Hepatocyte (in vitro differentiated cells): ENCODE results near the gene CD19. TPM values are rescaled to one million over a fixed set of nuclear protein-coding genes. Genes with fewer than 3 reads are reported as not detected.

Experiments
- DNase-seq: peaks from one replicate; pipeline ENCODE4 v3.0.0-alpha.2; 2016; ENCODE audit warnings: low spot score
- H2AFZ ChIP-seq: fragments of 200-600 bp; sonication (generic); 2 replicates; pipeline ENCODE4 v1.6.0; 2016; ENCODE audit warnings: antibody characterized with exemption, mild to moderate bottlenecking
- H3K27ac ChIP-seq: fragments of 200-600 bp; sonication (generic); 2 replicates; pipeline ENCODE4 v1.5.1; 2016; ENCODE audit warnings: mild to moderate bottlenecking
- H3K27me3 ChIP-seq: fragments of 200-600 bp; sonication (generic); 2 replicates; pipeline ENCODE4 v1.6.1; 2016
- H3K36me3 ChIP-seq: fragments of 200-600 bp; sonication (generic); replicated peaks from 2 replicates; pipeline ENCODE4 v1.5.1; 2016; ENCODE audit warnings: low read depth; ENCODE audit not compliant: insufficient read depth
- H3K4me1 ChIP-seq: fragments of 200-600 bp; sonication (generic); 2 replicates; pipeline ENCODE4 v1.5.1; 2016; ENCODE audit warnings: mild to moderate bottlenecking, moderate library complexity; ENCODE audit not compliant: insufficient read depth
- H3K4me2 ChIP-seq: fragments of 200-600 bp; sonication (generic); 2 replicates; pipeline ENCODE4 v1.6.0; 2016
- H3K4me3 ChIP-seq: fragments of 200-600 bp; sonication (generic); 2 replicates; pipeline ENCODE4 v1.5.1; 2016; ENCODE audit warnings: mild to moderate bottlenecking
- H3K79me2 ChIP-seq: fragments of 200-600 bp; sonication (generic); 2 replicates; pipeline ENCODE4 v1.6.0; 2017; ENCODE audit warnings: mild to moderate bottlenecking
- H3K9me2 ChIP-seq: fragments of 200-600 bp; sonication (generic); replicated peaks from 2 replicates; pipeline ENCODE4 v1.6.0; 2017; ENCODE audit warnings: mild to moderate bottlenecking; ENCODE audit not compliant: insufficient read depth
- H3K9me3 ChIP-seq: fragments of 200-600 bp; sonication (generic); 2 replicates; pipeline ENCODE4 v1.5.1; 2016; ENCODE audit warnings: low read depth, mild to moderate bottlenecking
- H4K20me1 ChIP-seq: fragments of 200-600 bp; sonication (generic); 2 replicates; pipeline ENCODE4 v1.6.0; 2016; ENCODE audit warnings: mild to moderate bottlenecking; ENCODE audit not compliant: insufficient read depth, poor library complexity, severe bottlenecking
- EZH2 ChIP-seq: fragments of 200-600 bp; sonication (generic); IDR thresholded peaks from 2 replicates; pipeline ENCODE4 v1.6.1; 2016; ENCODE audit warnings: antibody characterized with exemption, mild to moderate bottlenecking, borderline replicate concordance
- EZH2phosphoT487 ChIP-seq: fragments of 200-600 bp; sonication (generic); IDR thresholded peaks from one replicate; pipeline ENCODE4 v1.6.1; 2018; ENCODE audit warnings: antibody characterized with exemption, mild to moderate bottlenecking, low read depth, moderate library complexity; ENCODE audit not compliant: unreplicated experiment, severe bottlenecking
- WGBS: methylation state at CpG from one replicate; pipeline ENCODE4 v1.1.6; 2016; ENCODE audit warnings: low lambda C conversion rate; ENCODE audit errors: missing lambda C conversion rate; 5-methylcytosine and 5-hydroxymethylcytosine counted together
- polyA plus RNA-seq: library from polyadenylated mRNA; unstranded; fragments of >200 nt; fragmentation: Nextera tagmentation; extraction: Ambion mirVana; gene quantifications from 2 replicates; pipeline ENCODE4 v1.2.1, GENCODE V29; 2016
- total RNA-seq: library from RNA; depleted of rRNA; stranded (reverse); fragments of >200 nt; gene quantifications from 2 replicates; pipeline ENCODE4 v1.2.3, GENCODE V29; 2014
- TF ChIP-seq, protein P1 (sequence below): fragments of 200-600 bp; sonication (generic); IDR thresholded peaks from 2 replicates; pipeline ENCODE4 v1.5.1; 2016; ENCODE audit warnings: antibody characterized with exemption, mild to moderate bottlenecking; ENCODE audit not compliant: poor library complexity

CD19 gene
- total and polyA plus RNA-seq, 2 experiments from 2014 or later: not detected

DNA sequence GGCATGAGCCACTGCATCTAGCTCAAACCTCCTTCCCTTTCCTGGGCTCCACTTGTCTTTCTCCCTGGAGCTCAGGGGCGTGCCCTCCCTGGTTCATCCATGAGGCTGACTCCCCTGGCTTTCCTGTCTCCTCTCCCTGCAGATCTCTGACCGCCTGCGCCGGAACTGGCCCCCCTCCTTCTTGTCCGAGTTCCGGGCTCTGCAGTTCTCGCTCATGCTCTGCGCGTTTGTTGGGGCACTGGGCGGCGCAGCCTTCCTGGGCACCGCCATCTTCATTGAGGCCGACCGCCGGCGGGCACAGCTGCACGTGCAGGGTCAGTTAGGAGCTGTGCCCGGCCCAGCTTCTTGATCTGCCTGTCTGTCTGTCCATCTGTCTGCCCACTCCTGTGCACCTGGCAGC lies 51.9 kb downstream of the CD19 start:
- 96% methylated on average over 18 of the region's 18 CpGs for WGBS

DNA sequence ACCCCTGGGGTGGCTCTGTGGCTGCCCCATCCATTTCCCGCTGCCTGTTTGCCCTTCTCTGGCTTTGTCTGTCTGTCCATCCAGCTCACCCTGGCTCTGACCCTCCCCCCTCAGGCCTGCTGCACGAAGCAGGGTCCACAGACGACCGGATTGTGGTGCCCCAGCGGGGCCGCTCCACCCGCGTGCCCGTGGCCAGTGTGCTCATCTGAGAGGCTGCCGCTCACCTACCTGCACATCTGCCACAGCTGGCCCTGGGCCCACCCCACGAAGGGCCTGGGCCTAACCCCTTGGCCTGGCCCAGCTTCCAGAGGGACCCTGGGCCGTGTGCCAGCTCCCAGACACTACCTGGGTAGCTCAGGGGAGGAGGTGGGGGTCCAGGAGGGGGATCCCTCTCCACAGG lies 52.3 kb downstream of the CD19 start:
- no peak for DNase-seq
- Histone ChIP-seq H3K27me3 (no peaks in the 10 kb centered on the region), H3K27ac (no peak overlapping the region), H3K4me3 (no peak overlapping the region), H4K20me1 (no peaks in the 10 kb centered on the region), H3K4me1 (no peaks in the 10 kb centered on the region), H2AFZ (no peak overlapping the region), H3K36me3 (no peaks in the 10 kb centered on the region), H3K9me3 (no peaks in the 10 kb centered on the region), H3K79me2 (no peaks in the 10 kb centered on the region), H3K4me2 (no peak overlapping the region), H3K9me2 (no peaks in the 10 kb centered on the region)
- 90% methylated on average over 12 of the region's 12 CpGs for WGBS
- TF ChIP-seq, protein P1, sequence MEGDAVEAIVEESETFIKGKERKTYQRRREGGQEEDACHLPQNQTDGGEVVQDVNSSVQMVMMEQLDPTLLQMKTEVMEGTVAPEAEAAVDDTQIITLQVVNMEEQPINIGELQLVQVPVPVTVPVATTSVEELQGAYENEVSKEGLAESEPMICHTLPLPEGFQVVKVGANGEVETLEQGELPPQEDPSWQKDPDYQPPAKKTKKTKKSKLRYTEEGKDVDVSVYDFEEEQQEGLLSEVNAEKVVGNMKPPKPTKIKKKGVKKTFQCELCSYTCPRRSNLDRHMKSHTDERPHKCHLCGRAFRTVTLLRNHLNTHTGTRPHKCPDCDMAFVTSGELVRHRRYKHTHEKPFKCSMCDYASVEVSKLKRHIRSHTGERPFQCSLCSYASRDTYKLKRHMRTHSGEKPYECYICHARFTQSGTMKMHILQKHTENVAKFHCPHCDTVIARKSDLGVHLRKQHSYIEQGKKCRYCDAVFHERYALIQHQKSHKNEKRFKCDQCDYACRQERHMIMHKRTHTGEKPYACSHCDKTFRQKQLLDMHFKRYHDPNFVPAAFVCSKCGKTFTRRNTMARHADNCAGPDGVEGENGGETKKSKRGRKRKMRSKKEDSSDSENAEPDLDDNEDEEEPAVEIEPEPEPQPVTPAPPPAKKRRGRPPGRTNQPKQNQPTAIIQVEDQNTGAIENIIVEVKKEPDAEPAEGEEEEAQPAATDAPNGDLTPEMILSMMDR: no peak
- no peak for TF ChIP-seq EZH2
- TF ChIP-seq EZH2phosphoT487: no peak

More for the DNA sequence above, 51.9 kb downstream of the CD19 start:
- Histone ChIP-seq H2AFZ (no peak overlapping the region), H3K4me1 (no peaks in the 10 kb centered on the region), H3K4me2 (no peak overlapping the region), H3K9me3 (no peaks in the 10 kb centered on the region), H3K79me2 (no peaks in the 10 kb centered on the region), H3K27ac (no peak overlapping the region), H4K20me1 (no peaks in the 10 kb centered on the region), H3K36me3 (no peaks in the 10 kb centered on the region), H3K9me2 (no peaks in the 10 kb centered on the region), H3K4me3 (no peak overlapping the region), H3K27me3 (no peaks in the 10 kb centered on the region)
- TF ChIP-seq EZH2: no peak
- TF ChIP-seq, protein P1: no peak
- no peak for TF ChIP-seq EZH2phosphoT487
- DNase-seq: no peak

DNA sequence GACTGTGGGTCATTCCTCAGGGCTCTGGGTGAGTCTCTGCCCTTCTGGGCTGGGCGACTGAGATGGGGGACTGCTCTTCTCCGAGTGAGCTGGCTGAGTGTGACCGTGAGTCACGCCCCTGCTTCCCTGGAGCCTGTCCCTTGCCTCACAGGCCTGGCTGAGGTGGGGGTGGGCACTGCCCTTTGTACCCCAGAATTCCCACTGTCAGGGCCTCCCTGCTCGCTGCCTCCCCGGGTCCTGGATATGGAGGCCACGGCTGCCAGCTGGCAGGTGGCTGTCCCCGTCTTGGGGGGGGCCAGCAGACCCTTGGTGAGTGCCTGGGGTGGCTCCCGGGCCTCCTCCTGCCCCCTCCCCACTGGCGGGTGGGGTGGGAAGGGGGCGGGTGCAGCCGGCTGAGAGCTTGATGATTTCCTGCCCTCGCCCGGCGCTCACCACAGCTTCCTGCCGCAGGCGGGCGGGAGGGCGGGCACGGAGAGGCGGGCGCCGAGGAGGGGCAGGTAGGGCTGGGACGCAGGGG lies 52.9 kb downstream of the CD19 start, which contains the start of gene LAT:
Gene LAT, plus strand, starts transcription at position 434 of the 517 bp plus-strand sequence. CDS start 366 bp downstream, outside the sequence.
- no peaks in the 10 kb centered on the region for H3K9me2 ChIP-seq
- no peak within 1 kb of the TSS for H3K4me3 ChIP-seq
- DNase-seq: no peak
- H4K20me1 ChIP-seq: no peaks in the 10 kb centered on the region
- no peaks in the 10 kb centered on the region for H3K27me3 ChIP-seq
- H2AFZ ChIP-seq: no peak within 1 kb of the TSS
- H3K36me3 ChIP-seq: no peaks in the 10 kb centered on the region
- WGBS: 93% methylated on average over 18 of the region's 24 CpGs
- TF ChIP-seq, protein P1: no peak
- no peak for TF ChIP-seq EZH2
- TF ChIP-seq EZH2phosphoT487: no peak
- H3K4me2 ChIP-seq: no peak within 1 kb of the TSS
- no peaks in the 10 kb centered on the region for H3K9me3 ChIP-seq
- no peaks in the 10 kb centered on the region for H3K4me1 ChIP-seq
- H3K27ac ChIP-seq: no peak within 1 kb of the TSS
- H3K79me2 ChIP-seq: no peaks in the 10 kb centered on the region
